Ascending aorta (tissue), 2 donors: ENCODE data around the gene IL15. TPM values are rescaled to one million over a fixed set of nuclear protein-coding genes. Genes with fewer than 3 reads are reported as not detected.

Experiments used
- DNase-seq, 2 donors: peaks; one replicate each; pipeline ENCODE4 v3.0.0-alpha.2; 2019; ENCODE audit warnings: low spot score in 2 of 2
- H3K27ac ChIP-seq, 2 donors: fragments of 200-600 bp; sonication (generic); one replicate each; pipeline ENCODE4 v1.5.1; 2016 to 2017; ENCODE audit warnings: mild to moderate bottlenecking in 1 of 2
- H3K27me3 ChIP-seq: fragments of 200-600 bp; sonication (generic); one replicate; pipeline ENCODE4 v1.5.1; 2017
- H3K36me3 ChIP-seq, 2 donors: fragments of 200-600 bp; sonication (generic); one replicate each; pipeline ENCODE4 v1.5.1; 2016
- H3K4me1 ChIP-seq, 2 donors: fragments of 200-600 bp; sonication (generic); one replicate each; pipeline ENCODE4 v1.5.1; 2016 to 2017; ENCODE audit warnings: mild to moderate bottlenecking in 1 of 2
- H3K4me3 ChIP-seq, 2 donors: fragments of 200-600 bp; sonication (generic); one replicate each; pipeline ENCODE4 v1.5.1; 2016 to 2017; ENCODE audit warnings: mild to moderate bottlenecking in 1 of 2
- H3K9me3 ChIP-seq, 2 donors: fragments of 200-600 bp; sonication (generic); one replicate each; pipeline ENCODE4 v1.5.1; 2016
- CTCF ChIP-seq, 3 experiments: fragments of 200-600 bp in 2 of 3; fragments of 450-650 bp in 1 of 3; sonication (generic) in 2 of 3; IDR thresholded peaks; one replicate each; pipeline ENCODE4 v1.5.1; 2016 to 2019; ENCODE audit warnings: antibody characterized with exemption in 3 of 3, mild to moderate bottlenecking in 1 of 3, moderate library complexity in 1 of 3
- intact Hi-C: fragments of 100-400 bp; cut with DNase I; formaldehyde crosslinking; loops from one replicate; pipeline ENCODE4 v1.15.1; 2023
- total RNA-seq: library from RNA; depleted of rRNA; stranded (reverse); fragments of >200 nt; gene quantifications from one replicate; pipeline ENCODE4 v1.1.0, GENCODE V29; 2016

Gene IL15
- total RNA-seq, 1 donor from 2014 or later: 11.5 TPM

DNA sequence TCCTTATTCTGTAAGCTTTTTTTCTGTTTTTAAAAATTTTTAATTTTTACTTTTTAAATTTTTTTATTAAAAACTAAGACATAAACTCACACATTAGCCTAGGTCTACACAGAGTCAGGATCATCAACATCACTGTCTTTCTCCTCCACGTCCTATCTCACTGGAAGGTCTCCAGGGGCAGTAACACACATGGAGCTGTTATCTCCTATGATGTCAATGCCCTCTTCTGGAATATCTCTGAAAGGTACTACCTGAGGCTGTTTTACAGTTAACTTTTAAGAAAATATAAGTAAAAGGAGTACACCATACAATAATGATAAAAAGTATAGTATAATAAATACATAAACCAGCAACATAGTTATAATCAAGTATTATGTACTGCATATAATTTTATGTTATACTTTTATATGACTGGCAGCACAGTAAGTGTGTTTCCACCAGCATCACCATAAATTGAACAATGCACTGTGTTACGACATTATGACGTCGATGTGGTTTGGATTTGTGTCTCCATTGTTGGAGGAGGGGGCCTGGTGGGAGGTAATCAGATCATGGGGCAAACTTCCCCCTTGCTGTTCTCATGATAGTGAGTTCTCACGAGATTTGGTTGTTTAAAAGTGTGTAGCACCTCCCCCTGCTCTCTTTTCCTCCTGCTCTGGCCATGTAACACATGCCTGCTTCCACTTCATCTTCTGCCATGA lies 21.3 kb downstream of the IL15 start:
- H3K27me3 ChIP-seq: no peaks in the 10 kb centered on the region
- no peak for TF ChIP-seq CTCF (IDR thresholded peaks at IDR 0.05)
- peaks cover 0 to 3% of the 10 kb centered on the region in 2 donors for H3K36me3 ChIP-seq
- peaks cover 0 to 17% of the 10 kb centered on the region in 2 donors for H3K4me1 ChIP-seq
- no peaks in the 10 kb centered on the region for H3K9me3 ChIP-seq
- intact Hi-C loops: no loop called here
- H3K4me3 ChIP-seq: no peak overlapping the region
- H3K27ac ChIP-seq: no peak overlapping the region
- DNase-seq: no peak

DNA sequence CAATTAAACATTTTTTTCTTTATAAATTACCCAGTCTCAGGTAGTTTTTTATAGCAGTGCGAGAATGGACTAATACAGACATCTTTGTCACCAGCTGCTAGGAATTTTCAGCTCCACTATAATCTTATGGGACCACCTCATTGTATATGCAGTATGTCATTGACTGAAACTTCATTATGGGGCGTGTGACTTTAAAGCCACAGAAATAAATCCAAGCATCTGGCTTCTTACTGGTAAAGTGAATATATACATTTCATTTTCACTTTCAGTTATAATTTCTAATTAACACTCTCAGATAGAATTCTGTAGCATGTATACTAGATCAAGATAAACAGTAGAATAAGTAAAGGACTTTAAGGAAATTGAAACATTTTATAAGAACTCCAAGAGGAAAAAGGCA lies 21.9 kb downstream of the IL15 start:
- H3K4me1 ChIP-seq: peaks cover 0 to 15% of the 10 kb centered on the region in 2 donors
- H3K9me3 ChIP-seq: no peaks in the 10 kb centered on the region
- intact Hi-C loops: no loop called here
- H3K27ac ChIP-seq: no peak overlapping the region
- no peak overlapping the region for H3K4me3 ChIP-seq
- no peaks in the 10 kb centered on the region for H3K27me3 ChIP-seq
- H3K36me3 ChIP-seq: peaks cover 0 to 3% of the 10 kb centered on the region in 2 donors
- no peak for DNase-seq
- no peak for TF ChIP-seq CTCF (IDR thresholded peaks at IDR 0.05)

GRCh38 chr4:141659539-141659938 lies 23.2 kb downstream of the IL15 start:
- Histone ChIP-seq H3K4me1 (peaks cover 0 to 5% of the 10 kb centered on the region in 2 donors), H3K27me3 (no peaks in the 10 kb centered on the region), H3K36me3 (peaks cover 0 to 3% of the 10 kb centered on the region in 2 donors), H3K9me3 (no peaks in the 10 kb centered on the region), H3K27ac (no peak overlapping the region), H3K4me3 (no peak overlapping the region)
- no peak for TF ChIP-seq CTCF (IDR thresholded peaks at IDR 0.05)
- DNase-seq: no peak
- intact Hi-C loops: no loop called here

- Histone ChIP-seq H3K9me3 (no peaks in the 10 kb centered on the region), H3K4me3 (no peak overlapping the region), H3K4me1 (no peaks in the 10 kb centered on the region), H3K36me3 (peaks cover 0 to 3% of the 10 kb centered on the region in 2 donors), H3K27me3 (no peaks in the 10 kb centered on the region), H3K27ac (no peak overlapping the region)
- TF ChIP-seq CTCF (IDR thresholded peaks at IDR 0.05): no peak
- intact Hi-C loops: no loop called here
- DNase-seq: no peak
Measured at GRCh38 chr4:141660880-141661279, 24.5 kb downstream of the IL15 start.

GRCh38 chr4:141668200-141668910 lies 32.0 kb downstream of the IL15 start:
- H3K36me3 ChIP-seq: no peaks in the 10 kb centered on the region
- H3K4me3 ChIP-seq: no peak overlapping the region
- no peaks in the 10 kb centered on the region for H3K9me3 ChIP-seq
- no peaks in the 10 kb centered on the region for H3K4me1 ChIP-seq
- H3K27ac ChIP-seq: no peak overlapping the region
- no peaks in the 10 kb centered on the region for H3K27me3 ChIP-seq
- intact Hi-C loops: no loop called here
- DNase-seq: no peak
- TF ChIP-seq CTCF (IDR thresholded peaks at IDR 0.05): no peak
